ENCODE data around the gene ZNF555.

DNA sequence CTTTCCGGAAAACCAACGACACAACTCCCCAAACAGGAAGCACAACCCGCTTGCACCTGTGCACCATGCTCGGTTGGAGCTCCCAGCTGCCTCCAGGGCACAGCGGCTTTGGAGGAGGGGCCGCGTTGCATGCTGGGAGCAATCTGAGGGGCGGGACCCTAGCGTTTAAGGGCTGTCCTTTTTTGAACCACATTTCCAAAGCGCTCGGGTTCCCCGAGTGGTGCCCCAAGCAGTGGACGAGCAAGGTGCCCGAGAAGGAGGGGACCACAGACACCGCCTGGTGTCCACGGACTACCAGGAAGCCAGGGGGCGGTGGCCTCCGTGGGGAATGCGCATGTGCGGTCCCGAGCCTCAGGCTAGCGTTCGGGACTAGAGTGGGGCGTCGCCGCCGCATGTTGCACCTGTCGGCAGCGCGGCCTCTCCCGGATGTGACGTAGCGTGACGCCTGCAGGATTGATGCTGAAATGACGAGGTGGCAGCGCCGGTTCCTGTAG is 47.5 kb downstream of the ZNF555 start:
- TF ChIP-seq, protein P1, sequence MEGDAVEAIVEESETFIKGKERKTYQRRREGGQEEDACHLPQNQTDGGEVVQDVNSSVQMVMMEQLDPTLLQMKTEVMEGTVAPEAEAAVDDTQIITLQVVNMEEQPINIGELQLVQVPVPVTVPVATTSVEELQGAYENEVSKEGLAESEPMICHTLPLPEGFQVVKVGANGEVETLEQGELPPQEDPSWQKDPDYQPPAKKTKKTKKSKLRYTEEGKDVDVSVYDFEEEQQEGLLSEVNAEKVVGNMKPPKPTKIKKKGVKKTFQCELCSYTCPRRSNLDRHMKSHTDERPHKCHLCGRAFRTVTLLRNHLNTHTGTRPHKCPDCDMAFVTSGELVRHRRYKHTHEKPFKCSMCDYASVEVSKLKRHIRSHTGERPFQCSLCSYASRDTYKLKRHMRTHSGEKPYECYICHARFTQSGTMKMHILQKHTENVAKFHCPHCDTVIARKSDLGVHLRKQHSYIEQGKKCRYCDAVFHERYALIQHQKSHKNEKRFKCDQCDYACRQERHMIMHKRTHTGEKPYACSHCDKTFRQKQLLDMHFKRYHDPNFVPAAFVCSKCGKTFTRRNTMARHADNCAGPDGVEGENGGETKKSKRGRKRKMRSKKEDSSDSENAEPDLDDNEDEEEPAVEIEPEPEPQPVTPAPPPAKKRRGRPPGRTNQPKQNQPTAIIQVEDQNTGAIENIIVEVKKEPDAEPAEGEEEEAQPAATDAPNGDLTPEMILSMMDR (IDR thresholded peaks at IDR 0.05): no peak
- TF ChIP-seq ZFX (IDR thresholded peaks at IDR 0.05; ENCODE audit: borderline replicate concordance): no peak

All from 22Rv1 (cell line).